Upper lobe of left lung (tissue), 4 donors: ENCODE data around the gene SAP30.

Experiments used
- CTCF ChIP-seq, 6 experiments: fragments of 450-650 bp in 4 of 6; fragments of 200-600 bp in 2 of 6; sonication (generic) in 2 of 6; IDR thresholded peaks; one replicate each; pipeline ENCODE4 v1.5.1; 2016 to 2019; ENCODE audit warnings: antibody characterized with exemption in 6 of 6
- POLR2AphosphoS5 ChIP-seq, 2 donors: sonication (generic); formaldehyde crosslinking; IDR thresholded peaks; one replicate each; pipeline ENCODE4 v1.5.1; 2017; ENCODE audit warnings: antibody characterized with exemption in 2 of 2

DNA sequence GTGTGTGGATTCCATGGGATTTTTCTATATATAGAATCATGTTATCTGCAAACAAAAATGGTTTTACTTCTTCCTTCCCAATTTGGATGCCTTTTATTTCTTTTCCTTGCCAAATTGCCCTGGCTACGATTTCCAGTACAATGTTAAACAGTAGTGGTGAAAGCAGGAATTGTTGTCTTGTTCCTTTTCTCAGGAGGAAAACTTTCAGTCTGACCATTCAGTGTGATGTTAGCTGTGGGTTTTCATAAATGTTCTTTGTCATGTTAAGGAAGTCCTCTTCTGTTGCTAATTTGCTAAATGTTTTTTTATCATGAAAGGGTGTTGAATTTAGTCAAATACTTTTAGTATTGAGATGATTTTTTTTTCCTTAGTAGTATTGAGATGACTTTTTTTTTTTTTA lies 10.9 kb downstream of the SAP30 start:
- TF ChIP-seq CTCF (IDR thresholded peaks at IDR 0.05), result no peak
- TF ChIP-seq POLR2AphosphoS5 (IDR thresholded peaks at IDR 0.05), result no peak
